ENCODE results near the gene DNASE1L2. TPM values are rescaled to one million over a fixed set of nuclear protein-coding genes. Genes with fewer than 3 reads are reported as not detected.
A peak's percentile ranks its signal among the peaks of the same experiment; 100 is the strongest.

DNASE1L2 gene
- total and polyA plus RNA-seq, 2 donors (not counting 1 experiment from before 2014, with no cell fraction given), result 0.34 to 0.99 TPM

GRCh38 chr16:2235234-2235651, 1.0 kb upstream of the DNASE1L2 start:
- peaks cover 30% of the 10 kb centered on the region for H3K36me3 ChIP-seq (ENCODE audit: control insufficient read depth, insufficient read depth, low read length)
- H4K20me1 ChIP-seq (ENCODE audit: control insufficient read depth, extremely low read depth, insufficient read depth, low read length), result no peaks in the 10 kb centered on the region
- H3K27me3 ChIP-seq (ENCODE audit: control insufficient read depth, insufficient read depth, low read length), result no peaks in the 10 kb centered on the region
- peaks cover 2% of the 10 kb centered on the region for H3K4me1 ChIP-seq (ENCODE audit: control insufficient read depth, extremely low read depth, insufficient read depth, low read length)
- H3K79me2 ChIP-seq (ENCODE audit: control insufficient read depth, insufficient read depth, low read length), result no peaks in the 10 kb centered on the region
- no peak for TF ChIP-seq EZH2 (IDR thresholded peaks at IDR 0.05; ENCODE audit: low read length, missing control alignments)
- TF ChIP-seq, protein P1, sequence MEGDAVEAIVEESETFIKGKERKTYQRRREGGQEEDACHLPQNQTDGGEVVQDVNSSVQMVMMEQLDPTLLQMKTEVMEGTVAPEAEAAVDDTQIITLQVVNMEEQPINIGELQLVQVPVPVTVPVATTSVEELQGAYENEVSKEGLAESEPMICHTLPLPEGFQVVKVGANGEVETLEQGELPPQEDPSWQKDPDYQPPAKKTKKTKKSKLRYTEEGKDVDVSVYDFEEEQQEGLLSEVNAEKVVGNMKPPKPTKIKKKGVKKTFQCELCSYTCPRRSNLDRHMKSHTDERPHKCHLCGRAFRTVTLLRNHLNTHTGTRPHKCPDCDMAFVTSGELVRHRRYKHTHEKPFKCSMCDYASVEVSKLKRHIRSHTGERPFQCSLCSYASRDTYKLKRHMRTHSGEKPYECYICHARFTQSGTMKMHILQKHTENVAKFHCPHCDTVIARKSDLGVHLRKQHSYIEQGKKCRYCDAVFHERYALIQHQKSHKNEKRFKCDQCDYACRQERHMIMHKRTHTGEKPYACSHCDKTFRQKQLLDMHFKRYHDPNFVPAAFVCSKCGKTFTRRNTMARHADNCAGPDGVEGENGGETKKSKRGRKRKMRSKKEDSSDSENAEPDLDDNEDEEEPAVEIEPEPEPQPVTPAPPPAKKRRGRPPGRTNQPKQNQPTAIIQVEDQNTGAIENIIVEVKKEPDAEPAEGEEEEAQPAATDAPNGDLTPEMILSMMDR (conservative IDR thresholded peaks at IDR 0.05 in 1 of 2, IDR thresholded peaks at IDR 0.05 in 1 of 2; ENCODE audit: low read depth in 1 of 2, low read length in 2 of 2), result no peak
- no peaks in the 10 kb centered on the region for H3K9me3 ChIP-seq (ENCODE audit: control insufficient read depth, insufficient read depth, low read depth, low read length)
- H3K4me2 ChIP-seq (ENCODE audit: extremely low read depth, insufficient read depth, low read length), result no peak overlapping the region
- no peak overlapping the region for H3K27ac ChIP-seq (ENCODE audit: insufficient read depth, low read length)
- H3K4me3 ChIP-seq (replicated peaks in 1 of 4; ENCODE audit: control extremely low read depth in 1 of 4, insufficient read depth in 1 of 4, low read depth in 3 of 4, low read length in 4 of 4), result no peak overlapping the region
- DNase-seq (ENCODE audit: low read depth in 2 of 2), result no peak
- H2AFZ ChIP-seq (ENCODE audit: low read length), result no peak overlapping the region
- H3K9ac ChIP-seq (ENCODE audit: insufficient read depth, low read length), result no peak overlapping the region

DNA sequence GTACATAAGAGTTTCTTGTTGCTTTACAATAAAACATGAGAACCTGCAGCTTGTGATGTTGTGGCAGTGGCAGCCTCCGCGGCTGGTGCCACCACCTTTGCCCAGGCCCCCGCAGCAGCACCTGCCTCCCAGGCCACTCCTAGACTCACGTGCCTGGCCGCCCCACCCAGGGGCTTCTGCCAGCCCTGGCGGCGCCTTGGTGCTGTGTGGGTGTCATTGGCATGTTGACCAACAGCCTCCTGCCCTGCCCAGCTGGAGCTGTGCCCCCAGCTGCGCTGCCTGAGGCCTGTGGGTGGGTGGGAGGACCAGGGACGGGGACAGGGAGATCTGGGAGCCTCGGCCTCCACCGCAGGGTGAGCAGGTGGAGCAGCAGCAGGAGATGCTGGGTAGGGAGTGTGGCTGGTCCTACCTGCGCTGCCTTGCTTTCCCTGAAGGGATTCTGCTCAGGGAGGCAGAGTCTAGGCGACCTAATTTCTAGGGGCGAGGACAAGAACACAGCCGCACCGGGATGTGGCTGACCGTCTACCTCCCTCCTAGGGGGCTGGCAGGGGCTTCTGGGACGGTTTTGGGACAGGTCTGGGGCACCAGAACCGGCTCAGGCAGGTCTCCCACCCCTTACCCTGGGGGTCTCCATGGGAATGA, 428 bp upstream of the DNASE1L2 start:
- Histone ChIP-seq H3K4me2 (ENCODE audit: extremely low read depth, insufficient read depth, low read length) (no peak overlapping the region), H3K27ac (ENCODE audit: insufficient read depth, low read length) (no peak overlapping the region), H3K27me3 (ENCODE audit: control insufficient read depth, insufficient read depth, low read length) (no peaks in the 10 kb centered on the region), H2AFZ (ENCODE audit: low read length) (no peak overlapping the region), H3K4me3 (replicated peaks in 1 of 4; ENCODE audit: control extremely low read depth in 1 of 4, insufficient read depth in 1 of 4, low read depth in 3 of 4, low read length in 4 of 4) (no peak overlapping the region), H3K36me3 (ENCODE audit: control insufficient read depth, insufficient read depth, low read length) (peaks cover 30% of the 10 kb centered on the region), H3K4me1 (ENCODE audit: control insufficient read depth, extremely low read depth, insufficient read depth, low read length) (peaks cover 2% of the 10 kb centered on the region), H3K9me3 (ENCODE audit: control insufficient read depth, insufficient read depth, low read depth, low read length) (no peaks in the 10 kb centered on the region), H3K79me2 (ENCODE audit: control insufficient read depth, insufficient read depth, low read length) (no peaks in the 10 kb centered on the region), H3K9ac (ENCODE audit: insufficient read depth, low read length) (no peak overlapping the region), H4K20me1 (ENCODE audit: control insufficient read depth, extremely low read depth, insufficient read depth, low read length) (no peaks in the 10 kb centered on the region)
- DNase-seq (ENCODE audit: low read depth in 2 of 2), result no peak
- TF ChIP-seq EZH2 (IDR thresholded peaks at IDR 0.05; ENCODE audit: low read length, missing control alignments), result no peak
- TF ChIP-seq, protein P1 (conservative IDR thresholded peaks at IDR 0.05 in 1 of 2, IDR thresholded peaks at IDR 0.05 in 1 of 2; ENCODE audit: low read depth in 1 of 2, low read length in 2 of 2), result no peak

DNA sequence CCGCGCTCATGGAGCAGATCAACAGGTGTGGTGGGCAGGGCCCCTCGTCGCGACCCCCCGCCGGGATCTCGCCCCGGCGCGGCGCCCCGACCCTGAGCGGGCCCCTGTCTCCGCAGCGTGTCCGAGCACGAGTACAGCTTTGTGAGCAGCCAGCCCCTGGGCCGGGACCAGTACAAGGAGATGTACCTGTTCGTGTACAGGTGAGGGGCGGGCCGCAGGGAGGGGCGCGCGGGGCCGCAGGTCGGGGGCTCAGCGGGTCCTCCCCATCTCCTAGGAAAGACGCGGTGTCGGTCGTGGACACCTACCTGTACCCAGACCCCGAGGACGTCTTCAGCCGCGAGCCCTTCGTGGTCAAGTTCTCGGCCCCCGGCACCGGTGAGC, 848 bp downstream of the DNASE1L2 start:
- peak overlapping the region; percentile 16 for H3K9ac ChIP-seq (ENCODE audit: insufficient read depth, low read length)
- H3K9me3 ChIP-seq (ENCODE audit: control insufficient read depth, insufficient read depth, low read depth, low read length), result no peaks in the 10 kb centered on the region
- peaks cover 26% of the 10 kb centered on the region for H3K36me3 ChIP-seq (ENCODE audit: control insufficient read depth, insufficient read depth, low read length)
- no peaks in the 10 kb centered on the region for H3K27me3 ChIP-seq (ENCODE audit: control insufficient read depth, insufficient read depth, low read length)
- peak overlapping the region in 1 of 4 experiments; percentile 44 for H3K4me3 ChIP-seq (replicated peaks in 1 of 4; ENCODE audit: control extremely low read depth in 1 of 4, insufficient read depth in 1 of 4, low read depth in 3 of 4, low read length in 4 of 4)
- no peaks in the 10 kb centered on the region for H3K79me2 ChIP-seq (ENCODE audit: control insufficient read depth, insufficient read depth, low read length)
- no peaks in the 10 kb centered on the region for H4K20me1 ChIP-seq (ENCODE audit: control insufficient read depth, extremely low read depth, insufficient read depth, low read length)
- H3K4me2 ChIP-seq (ENCODE audit: extremely low read depth, insufficient read depth, low read length), result peak overlapping the region; percentile 54
- H2AFZ ChIP-seq (ENCODE audit: low read length), result no peak overlapping the region
- H3K27ac ChIP-seq (ENCODE audit: insufficient read depth, low read length), result no peak overlapping the region
- no peak for DNase-seq (ENCODE audit: low read depth in 2 of 2)
- TF ChIP-seq, protein P1 (conservative IDR thresholded peaks at IDR 0.05 in 1 of 2, IDR thresholded peaks at IDR 0.05 in 1 of 2; ENCODE audit: low read depth in 1 of 2, low read length in 2 of 2), result no peak
- TF ChIP-seq EZH2 (IDR thresholded peaks at IDR 0.05; ENCODE audit: low read length, missing control alignments), result peak; percentile 79
- H3K4me1 ChIP-seq (ENCODE audit: control insufficient read depth, extremely low read depth, insufficient read depth, low read length), result peaks cover 2% of the 10 kb centered on the region

Data from fibroblast of lung (primary cell).